AG04449 (cell line): ENCODE data around the gene CCDC6.

ENCODE experiments used
- CTCF ChIA-PET: fragments of 350-600 bp; formaldehyde crosslinking; extraction: SDS; loops from one replicate; lab custom pipeline; 2021; ENCODE audit warnings: antibody characterized with exemption; lab: Yijun Ruan, JAX
- POLR2A ChIA-PET: fragments of 400-600, 350-600 bp; formaldehyde crosslinking; extraction: SDS; loops from one replicate; lab custom pipeline; 2020; ENCODE audit warnings: antibody characterized with exemption, inconsistent platforms; lab: Yijun Ruan, JAX
- DNase-seq: peaks from one replicate; pipeline ENCODE4 v3.0.0-alpha.2; 2010; ENCODE audit warnings: low read depth, low spot score
- H3K4me3 ChIP-seq: 2 replicates; pipeline ENCODE4 v1.5.1; 2011; ENCODE audit warnings: low read depth, mild to moderate bottlenecking, control low read depth, low read length
- TF ChIP-seq, protein P1 (sequence below): IDR thresholded peaks from one replicate; pipeline ENCODE4 v1.5.1; 2011; ENCODE audit warnings: mild to moderate bottlenecking, moderate library complexity, low read length, control low read depth, inconsistent platforms; ENCODE audit not compliant: insufficient read depth; ENCODE audit errors: missing control alignments

CCDC6 gene

DNA sequence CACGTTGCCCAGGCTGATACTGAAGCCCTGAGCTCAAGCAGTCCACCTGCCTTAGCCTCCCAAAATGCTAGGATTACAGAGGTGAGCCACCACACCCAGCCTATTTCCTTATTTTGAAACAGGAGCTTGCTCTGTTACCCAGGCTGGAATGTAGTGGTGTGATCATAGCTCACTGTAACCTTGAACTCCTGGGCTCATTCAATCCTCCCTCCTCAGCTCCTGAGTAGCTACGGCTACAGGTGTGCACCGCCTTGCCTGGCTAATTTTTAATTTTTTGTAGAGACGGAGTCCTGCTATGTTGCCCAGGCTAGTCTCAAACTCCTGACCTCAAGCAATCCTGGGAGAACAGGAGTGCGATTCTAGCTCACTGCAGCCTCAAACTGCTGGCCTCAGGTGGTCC lies 164.8 kb downstream of the CCDC6 start:
- DNase-seq, result no peak
- POLR2A ChIA-PET, result no interaction called here
- CTCF ChIA-PET, result no interaction called here
- no peak overlapping the region for H3K4me3 ChIP-seq
- TF ChIP-seq, protein P1, sequence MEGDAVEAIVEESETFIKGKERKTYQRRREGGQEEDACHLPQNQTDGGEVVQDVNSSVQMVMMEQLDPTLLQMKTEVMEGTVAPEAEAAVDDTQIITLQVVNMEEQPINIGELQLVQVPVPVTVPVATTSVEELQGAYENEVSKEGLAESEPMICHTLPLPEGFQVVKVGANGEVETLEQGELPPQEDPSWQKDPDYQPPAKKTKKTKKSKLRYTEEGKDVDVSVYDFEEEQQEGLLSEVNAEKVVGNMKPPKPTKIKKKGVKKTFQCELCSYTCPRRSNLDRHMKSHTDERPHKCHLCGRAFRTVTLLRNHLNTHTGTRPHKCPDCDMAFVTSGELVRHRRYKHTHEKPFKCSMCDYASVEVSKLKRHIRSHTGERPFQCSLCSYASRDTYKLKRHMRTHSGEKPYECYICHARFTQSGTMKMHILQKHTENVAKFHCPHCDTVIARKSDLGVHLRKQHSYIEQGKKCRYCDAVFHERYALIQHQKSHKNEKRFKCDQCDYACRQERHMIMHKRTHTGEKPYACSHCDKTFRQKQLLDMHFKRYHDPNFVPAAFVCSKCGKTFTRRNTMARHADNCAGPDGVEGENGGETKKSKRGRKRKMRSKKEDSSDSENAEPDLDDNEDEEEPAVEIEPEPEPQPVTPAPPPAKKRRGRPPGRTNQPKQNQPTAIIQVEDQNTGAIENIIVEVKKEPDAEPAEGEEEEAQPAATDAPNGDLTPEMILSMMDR, result no peak

GRCh38 chr10:59741048-59741447 lies 165.3 kb downstream of the CCDC6 start:
- no peak for DNase-seq
- ChIA-PET CTCF (no interaction called here), POLR2A (no interaction called here)
- no peak overlapping the region for H3K4me3 ChIP-seq
- TF ChIP-seq, protein P1, result no peak
